ENCODE results near the gene ABCC6. TPM values are rescaled to one million over a fixed set of nuclear protein-coding genes. Genes with fewer than 3 reads are reported as not detected.

The ABCC6 gene
- 2.1 and 3.8 TPM in 2 replicates for total RNA-seq

DNA sequence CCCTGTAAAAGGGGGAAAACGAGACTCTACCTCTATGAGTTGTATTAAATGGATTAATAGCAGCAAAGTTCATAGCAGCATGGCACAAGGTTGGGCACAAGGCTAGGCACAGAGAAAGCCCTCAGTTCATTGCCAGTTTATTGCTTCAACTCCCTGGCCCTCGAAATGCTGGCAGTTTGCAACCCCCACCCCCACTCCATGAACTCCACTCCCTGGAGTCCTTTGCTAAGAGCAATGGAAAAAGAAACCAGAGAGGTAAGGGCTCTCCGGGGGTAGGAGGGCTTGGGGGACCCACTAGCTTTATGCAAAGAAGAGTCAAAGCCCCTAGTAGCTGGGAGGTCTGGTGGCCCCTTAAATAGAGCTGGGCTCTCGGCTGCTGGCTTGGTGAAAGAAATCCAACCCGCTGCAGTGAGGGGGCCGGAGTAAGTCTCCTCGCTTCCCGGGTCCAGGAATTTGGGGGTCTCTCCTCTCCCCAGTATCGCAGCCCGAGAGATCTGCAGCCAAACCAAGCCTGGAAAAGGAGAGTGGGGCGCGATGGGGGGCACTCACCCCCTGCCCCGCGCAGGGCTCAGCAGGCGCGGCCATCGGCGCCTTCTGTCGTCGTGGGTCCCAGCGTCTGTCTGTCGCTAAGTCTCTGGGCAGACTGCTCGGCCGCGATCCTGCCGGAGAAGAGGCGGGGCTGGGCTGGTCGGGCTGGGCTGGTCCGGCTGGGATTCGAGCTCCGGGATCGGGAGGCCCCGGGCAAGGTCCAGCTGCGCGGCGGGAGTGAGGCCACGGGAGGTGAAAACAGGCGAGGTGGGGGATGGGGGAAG is at the start of gene ABCC6:
ABCC6 (minus strand) TSS at position 645 of the 812 bp plus-strand sequence; CDS start at position 585, 60 bp downstream.

Other genes starting within 250 kb of the ABCC6 start
- gene NOMO3, start 9.0 kb upstream of the ABCC6 start, total RNA-seq, result 14.3 and 31.2 TPM in 2 replicates
- 0.47 and 1.1 TPM in 2 replicates for gene NPIPA7, start 155.6 kb upstream of the ABCC6 start, total RNA-seq